GM21576 (cell line): ENCODE data around the gene ABO.
"Not testable (repeated sequence)": the region's sequence is repeated elsewhere in the genome, so short reads cannot be mapped to it uniquely, and the experiment has no call there.

ENCODE experiments used
- ATAC-seq: cut with Tn5 transposase; IDR thresholded peaks from one replicate; pipeline ENCODE4 v1.9.1; 2021; ENCODE audit warnings: mild to moderate bottlenecking, moderate library complexity; ENCODE audit not compliant: unreplicated experiment

The ABO gene

DNA sequence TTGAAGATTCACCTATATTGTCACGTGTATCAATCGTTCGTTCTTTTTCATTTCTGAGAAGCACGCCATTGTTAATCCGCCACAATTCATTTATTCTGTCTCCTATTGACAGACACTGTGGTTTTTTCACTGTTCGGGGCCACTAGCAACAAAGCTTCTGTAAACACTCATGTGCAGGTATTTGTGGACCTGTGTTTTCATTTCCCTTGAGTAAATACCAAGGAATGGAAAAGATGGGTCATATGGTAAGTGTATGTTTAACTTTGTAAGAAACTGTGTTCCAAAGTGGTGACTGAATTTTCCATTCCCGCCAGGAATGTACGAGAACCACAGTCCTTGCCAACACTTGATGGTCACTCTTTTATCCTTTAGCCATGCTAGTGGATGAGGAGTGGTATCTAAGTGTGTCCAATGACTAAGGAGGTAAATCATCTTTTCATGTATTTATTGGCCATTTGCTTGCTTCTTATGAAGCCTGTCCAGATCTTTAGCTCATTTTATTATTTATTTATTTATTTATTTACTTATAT, 10.7 kb downstream of the ABO start:
- ATAC-seq: no peak

DNA sequence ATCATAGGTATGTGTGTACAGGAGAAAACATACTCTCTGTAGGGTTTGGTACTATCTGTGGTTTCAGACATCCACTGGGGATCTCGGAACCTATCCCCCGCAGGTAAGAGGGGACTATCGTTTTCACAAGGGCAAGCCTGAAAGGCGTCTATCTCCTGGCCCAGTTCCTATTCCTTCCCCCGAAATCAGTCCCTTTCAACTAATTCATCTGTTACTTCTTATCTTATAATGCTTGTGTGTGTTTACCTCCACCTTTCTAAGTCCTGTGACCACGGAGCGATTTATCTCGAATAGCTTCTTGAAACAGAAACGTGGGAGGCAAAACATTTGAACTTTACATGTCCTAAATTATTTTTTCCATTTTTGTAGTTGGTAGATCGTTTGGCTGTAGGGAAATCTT, 11.4 kb downstream of the ABO start:
- no peak for ATAC-seq

DNA sequence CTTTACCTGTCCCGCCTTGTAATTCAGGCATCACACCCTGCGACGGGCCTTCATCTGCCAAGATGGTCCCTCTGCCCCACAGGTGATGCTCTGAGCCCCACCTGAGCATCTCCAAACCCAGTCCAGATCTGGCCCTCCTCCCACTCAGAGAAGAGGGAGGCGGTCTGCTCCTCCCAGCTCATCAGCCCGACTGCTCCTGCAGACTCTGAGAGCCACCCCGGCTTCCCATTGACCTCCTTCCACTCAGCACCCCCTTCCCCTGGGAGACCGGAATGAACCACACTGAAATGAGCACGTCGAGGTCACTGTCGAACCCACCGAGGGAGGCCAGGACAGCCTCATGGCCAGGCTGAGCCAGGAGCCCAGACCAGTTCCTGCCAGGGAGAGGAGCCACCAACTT, 12.8 kb downstream of the ABO start:
- ATAC-seq: no peak

DNA sequence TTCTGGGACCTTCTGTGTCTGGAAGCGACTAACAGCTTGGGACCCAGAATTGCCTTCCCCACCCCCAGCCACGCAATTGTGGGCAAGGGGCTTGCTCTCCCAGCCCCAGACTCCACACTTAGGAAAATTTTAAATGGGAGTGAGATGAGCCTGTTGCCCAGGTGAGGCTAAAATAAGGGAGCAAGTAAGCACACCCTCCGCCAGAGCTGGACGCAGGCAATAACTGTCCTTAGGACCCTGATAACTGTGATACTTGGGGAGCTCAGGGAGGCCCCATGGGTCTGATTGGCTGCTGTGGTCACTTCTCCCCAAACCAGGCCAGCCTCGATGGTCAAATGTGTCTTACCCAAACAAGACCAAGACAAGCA, 13.3 kb downstream of the ABO start:
- no peak for ATAC-seq

DNA sequence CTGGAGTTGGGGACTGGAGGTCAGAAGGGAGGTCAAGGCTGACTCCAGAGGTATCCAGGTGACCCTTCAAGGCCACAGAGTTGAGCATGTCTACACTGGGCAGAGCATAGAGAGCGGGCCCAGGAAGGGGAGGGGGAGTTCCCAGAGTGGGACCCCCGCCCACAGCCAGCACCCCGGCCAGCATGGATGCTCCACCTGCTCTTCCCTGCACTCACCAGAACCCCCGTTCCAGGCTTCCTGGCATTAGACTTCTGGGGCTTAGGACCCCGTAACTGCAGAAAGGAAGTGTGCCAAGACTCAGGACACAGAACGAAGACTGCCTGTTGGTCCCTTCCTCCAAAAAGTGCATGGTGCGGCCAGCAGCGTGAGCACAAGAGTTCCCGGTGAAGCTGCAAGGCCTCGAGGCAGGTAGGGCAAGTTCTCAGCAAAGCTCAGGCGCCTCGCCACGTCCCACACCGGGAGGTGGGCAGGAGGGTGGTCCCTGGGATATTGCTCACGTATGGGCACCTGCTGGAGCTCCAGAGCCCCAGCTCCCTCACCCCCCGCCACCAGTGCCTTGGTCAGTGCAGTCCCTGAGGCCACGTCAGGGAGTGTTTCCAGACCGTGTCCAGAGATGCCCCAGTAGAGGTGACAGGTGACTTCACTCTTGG, 13.8 kb downstream of the ABO start:
- no peak for ATAC-seq

DNA sequence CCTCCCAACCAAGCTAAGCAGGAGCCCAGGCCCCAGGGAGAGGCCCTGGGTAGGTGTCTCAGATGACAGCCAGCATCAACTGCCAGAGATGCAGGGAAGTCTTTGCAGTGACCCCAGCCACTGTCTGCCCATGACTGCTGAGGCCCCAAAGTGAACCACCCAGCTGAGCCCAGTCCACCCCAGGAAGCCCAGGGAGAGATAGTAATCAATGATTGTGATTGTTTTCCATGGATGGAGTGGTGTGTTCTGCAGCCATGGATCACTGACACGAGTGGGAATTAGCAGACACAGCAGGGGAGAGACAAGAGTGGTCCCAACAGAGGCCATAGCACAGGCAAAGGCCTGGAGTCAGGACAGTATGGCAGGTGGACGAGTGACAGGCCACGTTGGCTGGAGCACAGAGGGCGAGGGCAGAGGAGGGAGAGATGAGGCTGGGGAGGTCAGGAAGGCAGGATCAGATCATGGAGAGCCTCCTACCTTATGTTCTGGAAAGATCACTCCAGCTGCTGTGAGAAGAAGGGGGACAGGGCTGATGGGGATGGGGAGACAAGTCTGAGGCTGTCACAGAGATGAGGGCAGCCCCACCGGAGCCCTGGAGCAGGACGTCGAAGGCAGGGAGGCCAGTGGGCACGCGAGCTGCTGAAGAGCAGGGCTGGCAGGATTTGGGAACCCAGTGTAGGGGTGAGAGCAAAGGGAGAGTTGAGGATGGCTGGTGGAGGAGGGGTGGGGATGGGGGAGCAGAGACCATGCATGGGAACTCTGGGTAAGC, 14.5 kb downstream of the ABO start:
- ATAC-seq: no peak

DNA sequence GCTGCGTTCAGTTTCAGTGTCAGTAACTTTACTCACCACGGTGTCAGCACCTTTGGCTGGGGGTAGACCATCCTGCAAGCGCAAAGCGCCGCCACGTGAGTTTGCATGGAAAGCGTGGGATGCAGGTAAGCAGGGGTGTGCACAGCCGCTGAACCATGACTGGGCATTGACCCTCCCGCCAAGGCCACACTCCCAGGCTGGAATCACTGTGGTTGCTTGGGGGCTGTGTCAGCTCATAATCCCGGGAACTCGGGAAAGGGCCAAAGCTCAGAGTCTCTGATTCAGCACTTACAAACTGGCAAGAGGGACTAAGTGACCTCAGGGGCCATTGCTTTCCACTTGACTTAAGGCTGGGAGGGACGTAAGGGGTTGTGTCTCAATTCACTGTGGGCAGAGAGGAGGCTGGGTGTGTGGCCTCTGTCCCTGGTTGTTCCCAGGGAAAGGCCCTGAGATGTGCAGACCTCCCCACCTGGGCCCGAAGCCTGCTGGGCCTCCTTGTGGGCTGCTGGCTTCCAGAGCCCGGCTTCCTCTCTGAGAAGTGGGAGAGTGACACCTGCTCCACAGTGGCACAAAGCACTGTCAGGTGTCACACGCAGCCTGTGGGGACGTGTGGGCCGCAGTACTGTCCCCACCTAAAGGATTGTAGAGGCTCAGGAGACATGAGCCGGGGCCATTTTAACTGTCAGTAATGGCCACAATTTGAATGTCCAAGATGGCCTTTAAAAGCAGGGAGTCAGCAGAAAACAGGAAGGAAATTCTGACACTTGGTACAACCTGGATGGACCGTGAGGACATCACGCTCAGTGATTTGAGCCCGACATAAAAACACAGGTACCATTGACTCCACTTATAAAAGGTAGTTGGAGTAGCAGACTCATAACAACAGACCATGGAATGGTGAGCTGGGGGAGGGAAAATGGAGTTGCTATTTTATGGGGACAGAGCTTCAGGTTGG, 16.7 kb downstream of the ABO start:
- no peak for ATAC-seq

DNA sequence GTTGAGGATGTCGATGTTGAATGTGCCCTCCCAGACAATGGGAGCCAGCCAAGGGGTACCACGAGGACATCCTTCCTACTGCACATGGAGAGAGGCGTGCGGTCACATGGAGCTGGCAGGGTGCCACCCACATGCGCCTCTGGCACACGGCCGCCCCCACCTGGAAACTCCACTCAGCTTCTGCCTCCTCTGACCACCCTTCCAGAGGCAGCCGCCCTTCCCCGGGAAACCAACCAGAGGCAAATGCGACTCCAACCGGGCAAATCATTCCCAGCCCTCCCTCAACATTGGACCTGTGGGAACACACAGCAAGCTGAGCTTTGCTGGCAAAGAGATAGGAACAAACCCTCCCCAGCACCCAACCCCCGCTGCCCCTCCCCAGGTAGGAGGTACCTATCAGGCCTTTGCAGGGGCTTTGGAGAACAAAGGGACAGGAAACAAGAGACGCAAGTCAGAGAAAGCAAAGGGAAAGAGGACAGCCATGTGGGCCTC, 17.5 kb downstream of the ABO start:
- ATAC-seq: no peak

DNA sequence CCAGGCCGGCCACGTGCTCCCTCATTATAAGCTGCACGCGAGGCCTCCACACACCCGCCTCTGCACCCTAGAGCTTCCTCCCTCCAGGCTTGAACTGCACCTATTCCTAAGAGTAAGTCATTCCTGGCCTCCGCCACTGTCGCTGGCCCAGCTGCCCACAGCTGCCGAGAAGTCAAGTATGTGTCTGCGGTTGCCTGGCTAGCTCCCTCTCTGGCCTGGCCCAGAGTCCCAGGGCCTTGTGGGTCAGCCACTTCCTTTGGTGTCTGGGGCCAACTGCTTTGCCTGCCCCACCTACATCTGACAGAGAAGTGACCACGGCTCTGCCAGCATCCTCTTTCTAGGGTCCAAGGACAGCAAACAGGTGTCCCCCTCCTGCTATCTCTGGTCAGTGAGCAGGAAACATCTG, 18.3 kb downstream of the ABO start:
- no peak for ATAC-seq

DNA sequence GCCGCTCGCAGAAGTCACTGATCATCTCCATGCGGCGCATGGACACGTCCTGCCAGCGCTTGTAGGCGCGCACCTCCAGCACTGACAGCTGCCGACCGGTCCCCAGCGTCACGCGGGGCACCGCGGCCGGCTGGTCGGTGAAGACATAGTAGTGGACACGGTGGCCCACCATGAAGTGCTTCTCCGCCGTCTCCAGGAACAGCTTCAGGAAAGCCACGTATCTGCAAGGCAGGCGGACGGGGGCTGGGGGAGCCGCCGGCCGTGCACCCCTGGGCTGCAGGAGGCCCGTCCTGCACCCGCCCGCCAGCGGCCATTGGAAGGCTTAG, 18.9 kb downstream of the ABO start:
- ATAC-seq: no peak

DNA sequence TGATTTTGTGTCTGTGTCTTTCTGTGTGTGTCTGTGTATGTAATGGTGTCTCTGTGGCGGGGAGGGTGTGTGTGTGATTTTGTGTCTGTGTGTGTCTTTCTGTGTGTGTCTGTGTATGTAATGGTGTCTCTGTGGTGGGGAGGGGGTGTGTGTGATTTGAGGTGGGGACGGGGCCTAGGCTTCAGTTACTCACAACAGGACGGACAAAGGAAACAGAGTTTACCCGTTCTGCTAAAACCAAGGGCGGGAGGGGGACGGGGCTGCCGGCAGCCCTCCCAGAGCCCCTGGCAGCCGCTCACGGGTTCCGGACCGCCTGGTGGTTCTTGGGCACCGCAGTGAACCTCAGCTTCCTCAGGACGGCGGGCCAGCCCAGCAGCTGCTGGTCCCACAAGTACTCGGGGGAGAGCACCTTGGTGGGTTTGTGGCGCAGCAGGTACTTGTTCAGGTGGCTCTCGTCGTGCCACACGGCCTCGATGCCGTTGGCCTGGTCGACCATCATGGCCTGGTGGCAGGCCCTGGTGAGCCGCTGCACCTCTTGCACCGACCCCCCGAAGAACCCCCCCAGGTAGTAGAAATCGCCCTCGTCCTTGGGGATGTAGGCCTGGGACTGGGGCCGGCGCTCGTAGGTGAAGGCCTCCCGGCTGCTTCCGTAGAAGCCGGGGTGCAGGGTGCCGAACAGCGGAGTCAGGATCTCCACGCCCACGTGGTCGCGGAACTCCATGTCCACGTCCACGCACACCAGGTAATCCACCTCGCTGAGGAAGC, 19.4 kb downstream of the ABO start:
- no peak for ATAC-seq

DNA sequence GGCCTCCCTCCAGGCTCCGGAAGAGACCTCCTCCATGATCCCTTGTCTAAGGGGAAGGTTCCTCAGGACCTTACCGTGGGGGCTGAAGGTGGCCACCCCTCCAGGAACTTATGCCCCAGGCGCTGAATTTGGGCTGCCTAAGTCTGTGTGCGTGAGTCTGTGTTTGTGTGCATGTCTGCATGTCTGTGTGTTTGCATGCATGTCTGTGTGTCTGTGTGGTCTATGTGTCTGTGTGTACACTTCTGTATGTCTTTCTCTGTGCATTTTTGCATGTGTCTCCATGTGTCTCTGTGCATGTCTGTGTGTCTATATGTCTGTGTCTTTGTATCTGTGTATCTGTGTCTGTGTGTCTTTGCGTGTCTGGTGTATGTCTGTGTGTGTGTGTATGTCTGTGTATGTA, 20.5 kb downstream of the ABO start:
- ATAC-seq: no peak

DNA sequence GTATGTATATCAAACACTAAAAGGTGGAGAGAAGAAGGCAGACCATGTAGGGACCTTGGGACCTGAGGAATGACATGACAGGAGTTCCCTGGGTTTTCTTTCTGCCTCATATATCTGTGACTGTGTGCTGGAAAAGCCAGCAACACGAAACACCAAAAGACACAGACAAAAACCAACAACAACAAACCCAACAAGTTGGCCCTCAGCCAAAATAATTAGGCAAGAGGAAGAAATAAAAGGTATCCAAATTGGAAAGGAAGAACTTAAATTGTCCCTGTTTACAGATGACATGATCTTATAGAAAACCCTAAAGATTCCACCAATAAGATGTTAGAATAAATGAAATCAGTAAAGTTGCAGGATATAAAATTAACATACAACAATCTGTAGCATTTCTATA, 21.7 kb downstream of the ABO start:
- no peak for ATAC-seq

DNA sequence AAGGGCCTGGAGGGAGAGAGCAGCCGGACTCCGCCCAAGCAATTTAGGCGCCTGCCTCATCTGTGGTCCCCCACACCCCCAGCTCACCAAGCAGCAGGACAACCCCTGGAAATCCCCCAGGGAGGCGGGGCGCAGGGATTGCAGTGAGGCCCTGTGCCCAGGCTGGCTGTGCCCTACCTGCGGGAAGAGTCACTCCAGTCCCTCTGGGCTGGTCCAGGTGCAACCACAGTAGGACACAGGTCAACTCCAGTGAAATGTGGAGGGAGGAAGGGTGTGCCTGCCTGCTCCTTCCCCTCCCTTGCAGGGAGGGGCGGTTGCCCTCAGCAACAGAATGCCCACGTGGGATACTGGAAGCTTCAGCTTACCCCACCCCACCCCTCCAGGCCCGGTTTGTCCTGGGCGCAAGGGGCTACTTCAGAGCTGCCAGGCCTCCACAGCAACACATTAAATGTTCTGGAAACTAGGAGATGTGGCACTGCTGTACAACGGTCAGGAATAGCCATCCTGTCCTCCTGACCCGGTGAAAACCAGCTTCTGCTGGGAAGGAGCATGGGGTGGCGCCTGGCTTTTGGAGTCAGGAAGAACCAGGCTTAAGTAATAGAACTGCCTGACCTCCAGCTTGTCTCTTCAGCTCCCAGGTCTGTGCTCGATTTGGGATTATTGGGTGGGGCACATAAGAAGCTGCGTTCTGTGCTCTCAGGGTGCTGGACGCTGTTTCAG, 22.5 kb downstream of the ABO start:
- ATAC-seq: no peak

DNA sequence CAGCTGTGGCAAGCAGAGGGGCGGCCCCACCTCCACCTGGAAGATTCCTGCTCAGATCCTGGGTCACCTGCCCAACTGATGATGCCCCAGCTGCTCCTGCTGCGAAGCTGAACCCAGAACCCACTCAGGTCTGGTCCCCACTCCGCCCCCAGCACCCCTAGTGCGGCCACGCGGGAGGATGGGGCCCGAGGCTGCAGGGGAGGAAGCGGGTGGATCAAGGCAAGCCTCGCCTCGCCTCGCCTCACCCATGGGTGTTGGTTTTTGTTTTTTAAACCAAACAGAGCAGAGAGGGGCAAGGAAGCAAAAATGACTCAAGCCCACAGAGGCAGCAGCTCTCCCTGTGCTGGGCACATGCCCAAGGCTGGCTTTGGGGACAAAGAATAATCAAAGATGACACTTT, 23.2 kb downstream of the ABO start:
- no peak for ATAC-seq

DNA sequence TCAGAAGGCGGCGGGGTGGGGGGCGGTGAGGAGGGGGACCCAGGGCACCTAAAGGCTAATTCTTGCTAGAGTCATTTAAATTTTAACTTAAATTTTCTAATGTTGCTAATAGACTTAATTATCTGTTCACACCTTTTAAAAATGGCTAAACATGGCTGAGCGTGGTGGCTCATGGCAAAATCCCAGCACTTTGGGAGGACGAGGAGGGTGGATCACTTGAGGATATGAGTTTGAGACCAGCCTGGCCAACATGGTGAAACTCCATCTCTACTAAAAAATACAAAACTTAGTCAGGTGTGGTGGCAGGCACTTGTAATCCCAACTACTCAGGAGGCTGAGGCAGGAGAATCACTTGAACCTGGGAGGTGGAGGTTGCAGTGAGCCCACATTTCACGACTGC, 23.8 kb downstream of the ABO start:
- not testable (repeated sequence) for ATAC-seq

DNA sequence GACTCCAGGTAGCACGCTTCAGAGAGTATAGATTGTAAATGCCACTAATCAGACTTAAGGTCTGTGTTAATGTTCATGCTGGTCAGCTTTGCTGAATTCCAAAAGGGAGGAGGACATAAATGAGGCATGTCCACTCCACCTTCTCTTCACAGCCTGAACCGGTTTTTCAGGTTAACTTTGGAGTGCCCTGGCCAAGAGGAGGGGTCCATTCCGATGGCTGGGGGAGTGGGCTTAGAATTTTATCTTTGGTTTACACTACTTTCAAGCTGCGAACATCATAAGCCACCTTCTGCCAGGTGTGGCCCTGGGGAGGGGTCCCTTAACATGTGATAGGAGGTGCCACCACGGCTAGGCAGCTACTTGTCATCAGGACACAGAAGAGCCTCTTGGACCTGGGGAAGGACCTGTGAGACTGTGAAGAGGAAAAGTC, 24.2 kb downstream of the ABO start:
- no peak for ATAC-seq

DNA sequence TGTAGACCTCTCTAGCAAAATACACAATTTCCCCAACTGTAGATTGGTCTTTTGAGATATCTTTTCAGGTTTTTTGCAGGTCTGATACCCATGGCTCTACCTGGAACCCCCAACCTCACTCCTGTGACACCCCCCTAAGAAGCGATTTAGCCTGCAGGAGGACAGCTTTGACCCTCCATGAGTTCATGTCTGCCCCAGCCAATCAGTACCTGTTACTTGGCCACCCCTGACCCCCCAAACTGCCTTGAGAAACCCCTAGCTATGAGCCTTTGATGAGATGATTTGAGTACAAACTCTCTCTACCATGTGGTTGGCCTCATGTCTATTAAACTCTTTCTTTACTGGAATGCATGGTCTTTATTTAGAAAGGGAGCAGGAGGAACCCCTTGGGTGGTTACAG, 25.7 kb downstream of the ABO start:
- no peak for ATAC-seq

DNA sequence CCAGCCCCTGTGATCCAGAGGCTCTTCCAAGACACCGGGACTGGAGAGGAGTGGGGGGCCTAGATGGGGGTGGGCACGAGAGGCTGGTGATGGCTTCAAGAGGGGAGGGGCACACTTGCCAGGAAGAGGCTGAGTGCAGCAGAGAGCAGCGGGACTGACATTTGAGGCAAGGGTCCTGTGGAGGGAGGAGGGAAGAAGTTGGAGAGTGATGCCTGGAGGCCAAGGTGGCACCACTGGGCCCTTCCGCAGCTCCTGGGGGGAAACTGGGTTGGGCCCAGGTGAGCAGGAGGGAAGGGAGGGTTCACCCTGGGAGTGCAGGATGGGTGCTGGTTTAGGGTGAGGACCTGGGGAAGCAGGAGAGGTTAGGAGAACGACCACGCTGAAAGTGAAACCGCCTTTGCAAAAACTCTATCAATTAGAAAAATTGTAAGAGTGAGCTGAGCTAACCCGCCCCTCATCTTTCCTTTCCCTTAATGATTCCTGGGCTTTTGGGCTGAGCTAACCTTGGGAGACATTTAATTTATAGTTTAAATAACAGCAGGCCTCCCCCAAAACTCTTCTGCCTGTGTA, 26.2 kb downstream of the ABO start:
- no peak for ATAC-seq

DNA sequence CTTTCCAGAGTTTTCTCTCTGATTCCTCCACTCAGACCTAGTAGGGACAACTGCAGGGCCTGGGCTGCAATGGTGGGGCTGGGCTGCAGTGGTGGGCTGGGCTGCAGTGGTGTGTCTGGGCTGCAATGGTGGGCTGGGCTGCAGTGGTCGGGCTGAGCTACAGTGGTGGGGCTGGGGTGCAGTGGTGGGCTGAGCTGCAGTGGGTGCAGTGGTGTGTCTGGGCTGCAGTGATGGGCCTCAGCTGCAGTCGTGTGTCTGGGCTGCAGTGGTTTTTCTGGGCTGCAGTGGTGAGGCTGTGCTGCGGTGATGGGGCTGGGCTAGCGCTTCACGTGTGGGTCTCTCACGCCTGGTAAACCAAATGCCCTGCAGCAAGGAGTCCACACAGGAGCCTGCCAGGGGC, 27.4 kb downstream of the ABO start:
- ATAC-seq: no peak
